HG02981 (cell line): ENCODE measurements around the gene RAI1.

Experiments
- ATAC-seq: cut with Tn5 transposase; IDR thresholded peaks from one replicate; pipeline ENCODE4 v1.9.1; 2021; ENCODE audit warnings: mild to moderate bottlenecking, moderate library complexity; ENCODE audit not compliant: unreplicated experiment

Gene RAI1

DNA sequence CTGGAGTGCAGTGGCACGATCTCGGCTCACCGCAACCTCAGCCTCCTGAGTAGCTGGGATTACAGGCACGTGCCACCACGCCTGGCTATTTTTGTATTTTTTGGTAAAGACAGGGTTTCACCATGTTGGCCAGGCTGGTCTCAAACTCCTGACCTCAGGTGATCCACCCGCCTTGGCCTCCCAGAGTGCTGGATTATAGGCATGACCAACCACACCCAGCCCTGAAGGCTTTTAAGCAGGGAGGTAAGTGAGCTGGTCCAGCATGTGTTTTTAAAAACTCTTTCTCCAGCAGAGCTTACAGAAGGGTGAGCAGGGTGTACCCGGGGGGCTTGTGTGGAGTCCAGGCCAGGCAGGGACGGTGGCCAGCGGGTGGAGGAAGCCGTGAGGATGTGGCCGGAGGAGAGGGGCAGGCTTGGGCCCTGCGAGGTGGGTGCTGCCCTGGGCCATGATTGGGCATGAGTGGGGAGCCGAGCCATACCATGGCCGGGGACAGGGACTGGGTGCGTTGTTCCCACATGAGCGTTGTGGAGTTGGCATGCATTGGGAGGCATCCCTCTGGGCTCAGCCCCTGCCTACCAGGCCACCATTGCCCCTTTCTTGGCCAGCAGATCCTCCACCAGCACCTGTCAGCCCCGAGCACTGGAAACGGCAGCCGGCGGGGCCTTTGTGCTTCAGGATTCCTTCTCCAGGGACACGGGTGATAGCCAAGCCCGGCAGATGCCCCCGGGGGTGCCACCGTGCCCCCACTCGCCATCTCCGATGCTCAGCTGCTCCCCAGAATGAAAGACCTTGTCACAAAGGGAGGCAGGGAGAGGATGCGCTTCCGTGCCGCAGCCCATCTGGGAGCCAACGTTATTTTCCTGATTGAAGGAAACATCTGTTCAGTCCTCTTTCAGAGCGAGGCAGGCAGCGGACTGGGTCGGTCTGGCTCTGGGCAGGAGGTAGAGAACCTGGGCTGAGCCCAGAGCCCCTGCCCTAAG is 64.5 kb downstream of the RAI1 start:
- ATAC-seq: no peak

DNA sequence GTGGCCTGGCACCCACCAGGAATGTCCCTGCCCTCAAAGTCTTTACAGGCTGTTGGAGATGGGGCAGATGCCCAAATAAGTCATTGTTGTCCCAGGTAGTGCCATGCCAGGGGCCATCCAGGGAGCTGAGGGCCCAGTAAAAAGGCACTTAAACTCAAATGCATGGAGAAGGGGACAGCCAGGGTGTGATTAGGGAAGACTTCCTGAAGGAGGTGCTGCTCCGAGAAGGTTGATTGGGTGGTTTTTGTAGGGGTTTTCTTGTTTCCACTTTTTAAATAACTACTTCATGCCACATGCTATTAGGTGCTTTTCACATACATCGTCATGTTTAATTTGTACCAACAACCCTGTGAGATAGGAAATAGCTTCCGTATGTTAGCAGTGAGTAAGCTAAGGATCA is 66.9 kb downstream of the RAI1 start:
- no peak for ATAC-seq

DNA sequence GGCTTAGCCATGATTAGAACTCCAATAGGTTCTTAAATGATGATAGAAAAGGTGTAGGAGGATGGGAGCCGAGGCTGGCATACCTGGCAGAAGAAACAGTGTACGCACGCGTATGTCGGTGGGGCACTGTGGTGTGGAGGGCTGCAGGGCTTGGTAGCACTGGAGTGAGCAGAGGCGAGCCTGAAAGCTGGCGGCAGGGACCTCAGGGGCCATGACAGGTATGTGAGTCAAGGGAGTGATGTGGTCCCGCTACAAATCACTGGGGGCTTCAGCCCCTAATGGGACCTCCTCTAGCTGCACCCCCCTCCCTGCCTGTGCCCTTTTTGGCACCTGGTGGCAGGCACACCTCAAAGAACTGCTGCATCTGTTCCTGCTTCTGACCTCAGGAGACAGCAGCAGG is 67.3 kb downstream of the RAI1 start:
- no peak for ATAC-seq

DNA sequence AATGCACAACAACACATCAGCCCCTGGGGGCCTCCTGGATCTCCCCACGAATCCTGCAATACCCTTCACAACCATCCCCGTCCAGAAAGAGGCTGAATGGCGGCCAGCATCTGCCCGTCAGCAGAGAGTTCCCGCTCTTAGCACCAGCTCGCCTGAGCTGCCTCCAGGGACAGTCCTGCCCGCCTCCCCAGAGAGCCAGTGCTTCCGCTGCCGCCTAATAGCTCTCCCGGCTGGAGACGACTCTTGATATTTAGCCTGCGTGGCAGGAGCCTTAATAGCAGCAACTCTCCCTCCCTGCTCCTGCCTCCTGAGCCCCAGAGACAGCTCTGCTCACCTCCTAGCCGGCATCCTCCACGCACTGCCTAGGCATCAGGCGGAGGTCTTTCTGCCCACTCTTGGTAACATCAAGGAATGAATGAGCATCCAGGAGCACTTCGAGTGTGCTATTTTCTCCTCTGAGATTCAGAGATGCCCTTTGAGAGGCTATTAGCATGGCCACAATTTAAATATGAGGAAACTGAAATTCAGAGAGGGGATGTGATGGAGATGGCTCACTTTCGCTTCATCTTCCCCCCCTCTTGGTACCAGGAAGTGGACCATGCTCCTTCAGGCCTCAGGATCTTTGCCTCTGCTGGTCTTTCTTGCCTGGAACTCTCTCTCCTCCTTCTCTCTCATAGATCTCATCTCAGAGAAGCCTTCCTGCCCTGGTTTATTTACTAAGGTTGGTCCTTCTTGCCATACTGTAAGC is 67.9 kb downstream of the RAI1 start:
- ATAC-seq: no peak

DNA sequence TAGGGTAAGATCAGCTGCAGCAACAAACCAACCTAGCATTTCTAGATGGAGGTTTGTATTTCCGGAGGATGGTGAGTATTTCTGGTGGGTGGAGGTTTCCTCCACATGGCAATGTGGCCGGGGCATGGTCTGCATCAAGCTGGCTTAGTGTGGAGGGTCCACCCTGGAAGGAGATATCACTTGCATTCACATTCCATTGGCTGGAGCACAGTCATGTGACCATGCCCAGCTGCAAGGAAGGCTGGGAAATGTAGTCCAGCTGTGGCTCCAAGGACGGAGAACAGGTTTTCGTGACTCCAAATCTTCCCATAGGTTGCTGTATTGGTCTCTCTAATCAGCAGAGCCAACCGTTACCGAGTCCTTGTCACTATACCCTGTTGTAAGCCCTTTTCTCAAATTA is 68.7 kb downstream of the RAI1 start:
- ATAC-seq: no peak

DNA sequence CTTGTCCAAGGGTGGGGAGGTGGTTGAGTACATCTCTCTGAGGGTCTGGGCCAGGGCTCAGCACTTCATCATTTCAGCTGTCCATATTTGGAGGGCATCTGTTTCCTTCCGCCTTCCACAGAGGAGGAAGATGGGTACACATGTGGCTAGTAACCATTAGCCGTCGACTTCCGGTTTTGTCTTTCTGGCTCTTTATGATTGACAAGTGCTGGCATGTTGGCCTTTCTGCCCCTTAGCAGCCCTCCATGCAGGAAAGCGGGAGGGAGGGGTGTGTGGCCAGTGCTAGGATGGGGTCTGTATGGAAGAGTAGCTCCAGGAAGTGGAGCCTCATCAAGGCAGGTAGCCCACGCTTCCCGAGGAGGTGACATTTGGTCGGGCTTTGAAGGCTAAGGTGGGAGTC is 69.6 kb downstream of the RAI1 start:
- peak; percentile 36 for ATAC-seq

DNA sequence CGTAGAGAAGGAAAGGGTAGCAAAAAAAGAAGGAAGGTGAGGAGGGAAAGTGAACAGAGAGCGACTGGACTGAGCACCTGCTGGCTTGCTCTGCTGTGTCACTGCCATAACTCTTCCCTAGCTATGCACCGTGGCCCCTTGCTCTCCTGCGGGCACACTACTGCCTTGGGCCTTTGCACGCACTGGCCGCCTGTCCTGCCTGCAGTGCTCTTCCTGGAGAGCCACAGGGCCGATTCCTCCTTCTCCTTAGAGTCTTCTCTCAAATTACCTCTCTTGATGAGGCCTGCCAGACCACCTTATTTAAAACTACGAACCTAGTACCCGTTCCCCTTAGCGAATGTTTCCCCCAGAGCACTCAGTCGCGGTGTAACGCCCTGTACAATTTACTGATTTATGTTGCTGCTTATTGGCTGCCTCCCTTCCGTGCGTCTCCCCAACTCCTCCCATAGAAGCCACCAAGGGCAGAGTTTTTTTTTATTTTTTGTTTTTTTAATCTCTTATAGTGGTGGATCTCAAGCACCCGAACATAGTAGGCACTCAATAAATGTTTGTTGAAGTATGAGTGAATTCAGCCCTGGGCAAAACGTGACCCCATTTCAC is 70.3 kb downstream of the RAI1 start:
- ATAC-seq: no peak

DNA sequence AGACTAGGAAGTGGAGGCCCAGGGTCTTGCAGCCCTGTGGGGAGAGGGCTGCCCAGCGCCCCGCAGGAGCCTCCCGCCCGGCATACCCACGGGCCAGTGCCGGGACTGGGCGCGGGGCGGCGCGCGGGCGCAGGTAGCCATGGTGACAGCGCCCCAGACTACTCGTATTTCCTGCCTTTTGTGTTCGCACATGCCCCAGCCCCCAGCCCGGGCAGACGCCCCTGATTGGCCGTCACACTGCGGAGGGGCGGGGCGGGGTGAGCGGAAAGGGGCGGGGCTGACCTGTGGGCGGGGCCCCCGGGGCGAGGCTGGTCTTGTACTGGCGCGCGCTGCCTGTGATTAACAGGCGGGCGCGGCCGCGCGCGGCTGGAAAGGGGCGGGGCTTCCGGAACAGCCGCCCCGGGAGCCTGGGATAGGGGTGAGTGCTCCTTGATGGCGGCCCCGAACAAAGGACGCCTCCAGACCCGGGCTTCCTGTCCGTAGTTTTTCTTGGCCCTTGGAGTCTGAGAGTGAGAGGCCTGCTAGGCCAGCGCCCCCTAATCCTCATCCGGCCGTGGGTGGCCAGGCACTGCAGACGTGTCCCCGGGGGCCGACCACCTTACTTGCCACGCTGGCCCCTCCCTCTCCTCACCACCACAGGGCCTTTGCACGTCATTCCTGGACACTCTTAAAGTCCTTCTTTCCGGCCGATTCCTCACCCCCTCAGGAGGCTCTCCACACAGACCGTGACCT is 71.0 kb downstream of the RAI1 start:
- ATAC-seq: peak; percentile 79

DNA sequence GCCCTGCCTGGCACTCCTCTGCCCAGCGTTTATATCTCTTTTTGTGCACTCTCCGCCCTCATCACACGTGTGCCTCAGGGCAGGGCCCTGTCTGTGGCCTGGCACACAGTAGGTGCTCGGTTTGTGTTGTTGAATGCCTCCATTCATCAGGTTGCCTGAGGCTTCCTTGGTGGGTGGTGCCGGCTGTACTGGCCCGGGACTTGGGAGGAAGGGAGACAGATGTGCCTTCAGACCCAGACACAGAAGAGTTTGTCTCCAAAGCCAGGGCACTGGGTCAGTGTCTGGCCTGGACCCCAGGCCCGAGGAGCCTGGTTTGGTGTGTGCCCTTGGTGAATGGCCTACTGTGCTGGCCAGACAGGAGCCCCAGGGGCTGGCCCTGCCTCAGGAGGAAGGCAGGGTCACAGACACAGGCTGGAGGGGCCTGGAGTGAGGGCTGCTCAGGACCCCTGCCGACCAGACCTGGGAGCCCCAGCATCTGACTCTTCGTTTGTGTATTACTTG is 71.6 kb downstream of the RAI1 start:
- no peak for ATAC-seq

DNA sequence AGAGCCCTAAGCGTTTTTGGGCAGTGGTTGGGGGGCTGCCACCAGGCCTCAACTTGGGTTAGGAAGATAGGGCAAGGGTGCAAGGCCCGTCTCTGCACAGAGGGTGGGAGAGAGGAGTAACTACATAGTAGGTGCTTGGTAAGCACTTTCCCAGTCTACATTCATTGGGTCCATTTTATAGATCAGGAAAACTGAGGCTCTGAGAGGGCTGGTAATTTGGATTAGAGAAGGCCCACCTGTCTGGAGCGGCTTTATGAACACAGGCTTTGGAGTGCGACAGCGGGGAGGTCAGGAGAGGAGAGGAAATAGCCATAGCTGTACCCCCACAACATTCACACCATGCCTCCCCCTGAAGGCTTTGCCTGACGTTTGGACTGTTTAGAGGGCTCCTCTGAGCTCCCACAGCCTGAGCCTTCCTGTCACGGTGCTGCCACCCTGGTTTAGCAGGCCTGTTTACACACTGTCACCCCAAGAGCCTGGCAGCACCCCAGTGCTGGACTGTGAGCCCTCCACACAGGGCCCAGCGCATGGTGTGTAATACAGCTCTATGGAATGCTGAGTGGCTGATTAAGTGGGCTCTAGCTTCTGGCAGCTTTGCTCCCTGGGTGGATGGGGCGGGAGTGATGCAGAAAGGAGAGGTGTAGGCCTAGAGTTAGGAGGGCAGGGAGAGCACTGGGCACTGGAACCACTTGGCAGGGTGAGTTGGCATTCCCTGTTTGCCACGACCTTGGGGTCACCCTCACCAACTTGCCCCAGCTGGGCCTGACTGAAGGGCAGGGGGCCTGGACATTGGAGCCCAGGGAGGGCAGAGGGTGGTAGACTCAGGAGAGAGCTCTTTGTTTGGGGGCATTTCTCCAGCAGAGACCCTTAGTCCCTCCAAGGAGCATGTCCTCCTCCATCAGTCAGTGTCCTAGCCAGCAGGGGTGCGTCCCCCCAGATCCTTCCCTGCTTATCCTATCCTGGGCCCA is 73.7 kb downstream of the RAI1 start:
- no peak for ATAC-seq

DNA sequence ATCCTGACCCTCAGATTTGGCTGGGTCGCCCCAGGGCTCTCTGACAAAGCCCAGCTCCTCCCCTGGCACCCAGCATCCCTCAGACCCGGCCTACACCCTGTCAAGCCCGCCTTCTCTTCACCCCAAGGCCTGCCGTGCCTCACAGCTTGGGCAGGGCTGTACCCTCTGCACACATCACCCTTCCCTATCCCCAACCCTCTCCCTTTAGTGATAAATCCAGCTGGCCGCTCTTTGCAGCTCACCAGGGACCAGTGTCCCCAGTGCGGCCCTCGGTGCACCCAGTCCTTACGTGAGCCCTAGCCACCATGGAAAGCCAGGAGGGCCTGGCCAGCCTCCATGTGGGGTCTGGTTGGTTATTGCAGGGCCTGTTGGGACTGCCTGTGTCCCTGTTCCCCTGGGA is 74.5 kb downstream of the RAI1 start:
- no peak for ATAC-seq

DNA sequence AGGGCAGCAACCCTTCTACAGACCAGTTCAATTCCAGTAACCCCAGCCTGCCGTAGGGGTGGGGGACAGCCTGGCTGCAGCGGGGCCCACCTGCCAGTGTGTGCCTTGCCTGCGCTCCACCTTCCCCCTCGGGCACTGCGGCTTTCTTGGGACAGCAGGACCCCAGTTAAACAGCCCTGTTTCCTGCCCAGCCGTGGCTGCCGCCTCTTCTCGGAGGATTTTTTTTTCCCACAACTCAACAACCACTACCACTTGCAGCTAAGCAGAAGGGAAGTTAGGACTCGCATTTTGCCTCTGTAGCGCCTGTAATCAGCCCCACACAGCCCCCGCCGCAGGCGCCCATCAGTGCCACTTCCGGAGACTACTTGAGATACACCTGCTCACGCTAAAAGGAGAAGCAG is 76.1 kb downstream of the RAI1 start:
- no peak for ATAC-seq

DNA sequence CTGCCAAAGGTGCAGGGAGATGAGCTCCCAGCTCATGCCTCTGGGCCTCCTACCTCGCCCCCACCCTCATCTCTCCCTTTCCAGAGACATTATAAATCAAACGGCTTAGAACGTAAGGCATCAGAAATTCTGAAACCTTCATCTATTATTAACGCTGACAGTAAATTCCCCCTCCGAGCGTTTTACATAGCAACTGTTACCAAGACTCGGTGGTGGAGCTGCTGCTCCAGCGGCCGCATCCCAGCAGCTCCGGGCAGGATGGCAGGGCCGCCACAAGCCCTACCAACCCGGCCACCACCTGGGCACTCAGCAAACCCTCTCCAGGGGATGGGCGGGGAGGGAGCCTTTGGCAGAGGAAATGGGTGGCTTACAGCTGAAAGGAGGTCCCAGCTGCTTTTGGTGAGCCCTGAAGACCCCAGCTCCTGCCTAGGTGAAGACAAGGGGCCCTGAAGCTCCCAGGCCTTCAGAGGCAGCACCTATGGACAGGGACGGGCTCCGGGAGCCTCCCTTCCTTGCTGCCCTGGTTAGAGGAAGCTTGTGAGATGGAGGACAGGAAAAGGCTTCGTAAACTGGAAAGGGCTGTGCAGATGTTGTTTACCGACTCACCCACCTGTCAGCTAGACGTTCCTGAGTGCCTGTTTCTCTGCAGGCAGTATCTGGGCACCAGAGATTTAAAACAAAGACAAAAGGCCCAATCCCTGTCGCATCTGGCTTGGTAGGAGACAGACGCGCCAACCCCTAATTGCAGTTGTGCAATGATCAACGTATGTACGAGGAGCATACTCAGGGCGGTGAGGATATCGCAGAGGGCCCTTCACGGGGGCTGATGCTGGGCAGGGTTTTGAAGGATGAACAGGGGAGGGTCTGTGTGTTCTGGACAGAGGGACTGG is 76.9 kb downstream of the RAI1 start:
- ATAC-seq: no peak

DNA sequence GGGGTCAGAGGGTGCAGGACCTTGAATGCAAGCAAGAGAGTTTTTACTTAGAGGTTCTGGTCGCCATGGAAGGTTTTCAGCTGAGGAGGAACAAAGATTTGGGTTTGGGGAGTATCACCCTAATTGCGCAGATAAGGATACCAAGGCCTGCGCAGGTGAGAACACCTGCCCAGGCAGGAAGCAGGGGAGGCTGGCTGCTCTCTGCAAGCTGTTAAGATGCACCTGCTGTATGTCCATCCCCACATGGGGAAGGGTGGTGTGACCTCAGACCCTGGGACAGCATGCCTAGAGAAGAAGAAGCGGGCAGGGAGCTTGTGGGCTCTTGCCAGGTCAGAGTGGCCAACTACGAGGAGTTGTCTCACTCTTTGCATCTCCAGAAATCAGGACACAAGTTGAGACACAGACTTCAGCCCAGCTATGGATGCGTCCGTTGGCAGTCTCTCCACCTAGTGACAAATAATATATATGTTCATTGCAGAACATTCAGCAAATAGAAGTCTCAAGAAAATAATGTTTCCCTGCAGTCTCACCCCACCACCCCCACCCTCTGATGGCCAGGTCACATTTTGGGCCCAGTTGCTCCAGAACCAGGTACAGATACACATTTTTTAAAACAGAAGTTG is 77.8 kb downstream of the RAI1 start:
- no peak for ATAC-seq

DNA sequence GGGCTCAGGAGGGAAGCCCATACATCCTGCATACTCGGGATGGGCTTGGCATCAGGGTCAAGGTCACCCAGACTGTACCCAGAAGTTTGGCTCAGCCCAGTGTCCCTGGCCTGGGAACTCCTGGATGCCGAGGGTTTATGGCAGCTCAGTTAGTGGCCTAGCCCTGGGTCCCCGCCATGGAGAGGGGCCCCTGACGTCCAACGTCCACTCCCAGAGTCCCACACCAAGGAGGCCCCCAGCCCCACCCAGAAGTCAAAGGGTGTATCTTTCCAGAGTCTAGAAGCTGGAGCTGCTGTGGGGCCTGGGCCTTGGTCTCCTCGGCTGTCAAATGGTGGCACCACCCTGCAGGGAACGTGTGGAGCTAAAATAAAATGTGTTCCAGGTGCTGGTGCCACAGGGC is 79.1 kb downstream of the RAI1 start:
- ATAC-seq: no peak

DNA sequence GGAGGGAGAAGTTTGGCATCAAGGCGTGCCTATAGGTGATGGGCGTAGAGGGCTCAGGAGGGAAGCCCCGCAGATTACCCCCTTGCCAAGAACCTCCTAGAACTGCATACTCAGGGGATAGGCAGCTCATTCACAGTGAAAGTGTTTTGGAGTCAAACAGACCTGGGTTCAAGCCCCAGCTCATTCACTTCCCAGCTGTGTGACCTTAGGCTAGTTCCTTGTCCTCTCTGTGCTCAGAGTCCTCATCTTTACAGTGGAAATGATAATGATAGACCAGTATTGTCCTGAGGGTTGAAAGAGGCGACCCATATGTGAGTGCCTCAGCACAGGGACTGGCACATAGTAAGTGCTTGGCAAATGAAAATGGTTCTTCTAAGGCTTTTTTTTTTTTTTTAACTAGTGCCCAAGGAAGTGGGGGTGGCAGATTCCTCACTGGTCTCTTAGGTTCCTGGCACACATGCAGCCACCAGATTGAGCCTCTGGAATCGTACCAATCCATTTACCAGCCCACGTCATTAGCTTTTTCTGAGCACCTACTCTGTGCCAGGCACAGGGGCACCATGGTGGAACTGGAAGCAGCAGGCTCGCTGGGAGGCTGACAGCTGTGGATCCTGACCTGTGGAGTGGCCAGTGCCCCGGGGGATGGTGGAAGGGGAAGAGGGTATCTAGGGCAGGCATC is 79.8 kb downstream of the RAI1 start:
- no peak for ATAC-seq

DNA sequence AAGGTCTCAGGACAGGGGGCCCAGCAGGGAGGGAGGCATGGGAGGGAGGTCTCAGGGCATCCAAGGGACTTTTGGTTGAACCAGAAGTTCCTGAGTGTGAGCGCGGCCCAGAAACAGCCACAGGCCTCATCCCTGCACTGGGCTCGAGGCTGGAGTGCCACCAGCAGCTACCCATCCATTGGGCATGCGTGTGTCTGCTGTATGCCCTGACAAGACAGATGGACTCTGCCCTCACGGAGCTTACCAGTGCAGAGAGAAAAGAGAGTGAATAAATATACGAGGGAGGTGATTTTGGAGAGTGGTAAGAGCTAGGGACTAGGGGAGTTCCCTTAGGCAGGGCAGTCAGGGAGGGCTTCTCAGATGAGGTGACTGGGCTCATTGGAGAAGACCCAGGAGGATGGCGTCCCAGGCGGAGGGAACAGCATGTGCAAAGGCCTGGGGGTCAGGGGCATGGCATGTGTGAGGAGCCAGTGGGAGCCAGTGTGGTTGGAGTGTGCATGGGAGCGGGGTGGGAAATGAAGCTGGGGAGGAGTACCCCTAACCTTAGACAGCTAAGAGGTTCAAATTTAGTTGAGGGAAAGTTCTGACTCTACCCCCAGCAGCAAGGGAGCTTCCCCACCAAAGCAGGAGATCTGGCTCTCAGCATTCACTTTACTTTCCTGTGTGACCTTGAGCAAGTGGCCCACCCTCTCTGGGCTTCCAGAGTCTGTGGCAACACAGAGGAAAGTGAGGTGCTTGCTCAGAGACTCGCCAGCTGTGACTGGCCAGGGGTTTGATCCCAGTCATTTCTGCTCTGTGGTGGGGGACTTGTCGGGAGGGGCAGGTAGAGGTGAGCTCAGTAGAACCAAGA is 80.9 kb downstream of the RAI1 start:
- ATAC-seq: no peak
